ENCODE measurements around the gene SYTL2. TPM values are rescaled to one million over a fixed set of nuclear protein-coding genes. Genes with fewer than 3 reads are reported as not detected.

The SYTL2 gene
- total and polyA plus RNA-seq, 8 donors, result 21.3 to 63.3 (median 45.0) TPM

- ATAC-seq (peak; percentile 6), DNase-seq (no peak)
- Histone ChIP-seq H3K4me1 (peaks cover 12 to 17% of the 10 kb centered on the region in 2 donors), H3K9me3 (no peaks in the 10 kb centered on the region), H3K4me3 (no peak overlapping the region), H3K27ac (no peak overlapping the region), H3K27me3 (no peaks in the 10 kb centered on the region), H3K36me3 (no peaks in the 10 kb centered on the region)
- no peak for TF ChIP-seq CTCF (IDR thresholded peaks at IDR 0.05)
- intact Hi-C loops (cut with DNase I), result no loop called here
Measured at GRCh38 chr11:85749884-85750283, 61.1 kb downstream of the SYTL2 start.

DNA sequence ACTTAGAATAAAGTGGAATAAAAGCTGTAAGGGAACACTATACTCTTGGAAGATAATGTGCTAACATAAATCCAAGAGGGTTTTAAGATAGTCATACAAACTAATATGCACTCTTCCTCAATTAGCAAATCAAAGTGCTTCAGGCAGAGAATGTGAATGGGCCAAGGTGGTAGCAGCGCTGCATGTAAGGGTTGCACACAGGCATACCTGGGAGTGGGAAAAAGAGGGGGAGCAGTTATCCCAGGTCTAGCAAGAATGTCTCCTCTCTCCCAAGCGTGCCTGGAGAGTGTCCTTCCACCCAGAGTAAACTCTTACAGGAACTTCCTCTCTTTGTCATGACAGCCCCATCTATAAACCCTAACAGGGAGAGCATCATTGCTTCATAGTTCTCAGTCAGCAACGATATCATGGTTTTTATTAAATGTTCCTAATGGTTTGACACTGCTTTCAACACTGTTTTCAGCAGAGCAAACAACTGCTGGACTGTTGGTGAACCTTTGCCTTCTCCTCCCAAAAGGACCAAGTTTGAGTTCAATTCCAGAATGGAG, 61.6 kb downstream of the SYTL2 start:
- H3K27ac ChIP-seq, result no peak overlapping the region
- ATAC-seq, result no peak

GRCh38 chr11:85748455-85748891, 62.5 kb downstream of the SYTL2 start:
- no peak overlapping the region for H3K4me3 ChIP-seq
- H3K27ac ChIP-seq, result no peak overlapping the region
- DNase-seq, result no peak
- ATAC-seq, result no peak
- no peaks in the 10 kb centered on the region for H3K9me3 ChIP-seq
- intact Hi-C loops (cut with DNase I), result no loop called here
- H3K4me1 ChIP-seq, result peaks cover 12 to 17% of the 10 kb centered on the region in 2 donors
- no peak for TF ChIP-seq CTCF (IDR thresholded peaks at IDR 0.05)
- H3K27me3 ChIP-seq, result no peaks in the 10 kb centered on the region
- no peaks in the 10 kb centered on the region for H3K36me3 ChIP-seq

More for the DNA sequence above, 61.6 kb downstream of the SYTL2 start:
- Histone ChIP-seq H3K27me3 (no peaks in the 10 kb centered on the region), H3K36me3 (no peaks in the 10 kb centered on the region), H3K4me3 (no peak overlapping the region), H3K9me3 (no peaks in the 10 kb centered on the region), H3K4me1 (peaks cover 12 to 17% of the 10 kb centered on the region in 2 donors)
- no peak for DNase-seq
- intact Hi-C loops (cut with DNase I), result no loop called here
- no peak for TF ChIP-seq CTCF (IDR thresholded peaks at IDR 0.05)

DNA sequence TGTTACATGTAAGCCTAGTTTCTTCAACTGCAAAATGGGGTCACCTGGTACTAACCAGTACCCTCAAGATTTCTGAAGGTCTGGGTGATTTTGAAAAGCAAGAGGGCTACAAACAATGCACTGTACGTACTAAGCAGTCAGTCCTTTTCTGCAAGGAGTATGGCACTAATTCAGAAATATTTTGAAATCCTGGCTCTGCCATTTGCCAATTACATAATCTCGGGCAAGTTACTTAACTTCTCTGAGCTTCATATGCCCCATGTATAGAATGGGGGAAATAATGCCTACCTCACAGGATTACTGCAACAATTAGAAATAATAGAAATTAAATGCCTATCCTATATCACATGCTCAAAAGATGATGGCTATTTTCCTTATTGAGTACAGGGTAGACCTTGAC, 64.3 kb downstream of the SYTL2 start:
- H3K4me1 ChIP-seq, result peaks cover 12 to 17% of the 10 kb centered on the region in 2 donors
- DNase-seq (no peak), ATAC-seq (no peak)
- intact Hi-C loops (cut with DNase I), result no loop called here
- H3K27ac ChIP-seq, result no peak overlapping the region
- H3K9me3 ChIP-seq, result no peaks in the 10 kb centered on the region
- H3K27me3 ChIP-seq, result no peaks in the 10 kb centered on the region
- H3K4me3 ChIP-seq, result no peak overlapping the region
- no peaks in the 10 kb centered on the region for H3K36me3 ChIP-seq
- TF ChIP-seq CTCF (IDR thresholded peaks at IDR 0.05), result no peak

- no peak for TF ChIP-seq CTCF (IDR thresholded peaks at IDR 0.05)
- intact Hi-C loops (cut with DNase I), result no loop called here
- H3K9me3 ChIP-seq, result no peaks in the 10 kb centered on the region
- no peaks in the 10 kb centered on the region for H3K36me3 ChIP-seq
- no peaks in the 10 kb centered on the region for H3K27me3 ChIP-seq
- peaks cover 5 to 19% of the 10 kb centered on the region in 2 donors for H3K4me1 ChIP-seq
- H3K4me3 ChIP-seq, result no peak overlapping the region
- ATAC-seq (no peak), DNase-seq (no peak)
- H3K27ac ChIP-seq, result no peak overlapping the region
Measured at GRCh38 chr11:85745626-85746025, 65.3 kb downstream of the SYTL2 start.

Measured in left lung (tissue), 10 donors.